ENCODE data around the gene TBL2.
"Not testable (repeated sequence)": the region's sequence is repeated elsewhere in the genome, so short reads cannot be mapped to it uniquely, and the experiment has no call there.

DNA sequence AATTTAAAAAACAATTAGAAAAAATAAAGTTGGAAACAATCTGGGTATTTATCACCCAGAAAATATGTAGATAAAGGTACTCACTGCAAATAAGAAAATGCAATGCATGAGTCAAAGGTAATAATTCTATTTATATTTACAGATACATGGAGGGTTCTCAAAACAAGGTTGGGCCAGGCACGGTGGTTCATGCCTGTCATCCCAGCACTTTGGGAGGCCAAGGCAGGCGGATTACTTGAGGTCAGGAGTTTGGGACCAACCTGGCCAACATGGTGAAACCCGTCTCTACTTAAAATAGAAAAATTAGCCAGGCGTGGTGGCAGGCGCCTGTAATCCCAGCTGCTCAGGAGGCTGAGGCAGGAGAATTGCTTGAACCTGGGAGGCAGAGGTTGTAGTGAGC lies 28.3 kb downstream of the TBL2 start:
- TF ChIP-seq, protein P1, sequence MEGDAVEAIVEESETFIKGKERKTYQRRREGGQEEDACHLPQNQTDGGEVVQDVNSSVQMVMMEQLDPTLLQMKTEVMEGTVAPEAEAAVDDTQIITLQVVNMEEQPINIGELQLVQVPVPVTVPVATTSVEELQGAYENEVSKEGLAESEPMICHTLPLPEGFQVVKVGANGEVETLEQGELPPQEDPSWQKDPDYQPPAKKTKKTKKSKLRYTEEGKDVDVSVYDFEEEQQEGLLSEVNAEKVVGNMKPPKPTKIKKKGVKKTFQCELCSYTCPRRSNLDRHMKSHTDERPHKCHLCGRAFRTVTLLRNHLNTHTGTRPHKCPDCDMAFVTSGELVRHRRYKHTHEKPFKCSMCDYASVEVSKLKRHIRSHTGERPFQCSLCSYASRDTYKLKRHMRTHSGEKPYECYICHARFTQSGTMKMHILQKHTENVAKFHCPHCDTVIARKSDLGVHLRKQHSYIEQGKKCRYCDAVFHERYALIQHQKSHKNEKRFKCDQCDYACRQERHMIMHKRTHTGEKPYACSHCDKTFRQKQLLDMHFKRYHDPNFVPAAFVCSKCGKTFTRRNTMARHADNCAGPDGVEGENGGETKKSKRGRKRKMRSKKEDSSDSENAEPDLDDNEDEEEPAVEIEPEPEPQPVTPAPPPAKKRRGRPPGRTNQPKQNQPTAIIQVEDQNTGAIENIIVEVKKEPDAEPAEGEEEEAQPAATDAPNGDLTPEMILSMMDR (IDR thresholded peaks at IDR 0.05), result not testable (repeated sequence)
- TF ChIP-seq POLR2A (IDR thresholded peaks at IDR 0.05), result not testable (repeated sequence)
